ENCODE data around the gene CDC45.

CDC45 gene

GRCh38 chr22:19515654-19516377, 36.1 kb downstream of the CDC45 start:
- DNase-seq (ENCODE audit: low spot score), result no peak

DNA sequence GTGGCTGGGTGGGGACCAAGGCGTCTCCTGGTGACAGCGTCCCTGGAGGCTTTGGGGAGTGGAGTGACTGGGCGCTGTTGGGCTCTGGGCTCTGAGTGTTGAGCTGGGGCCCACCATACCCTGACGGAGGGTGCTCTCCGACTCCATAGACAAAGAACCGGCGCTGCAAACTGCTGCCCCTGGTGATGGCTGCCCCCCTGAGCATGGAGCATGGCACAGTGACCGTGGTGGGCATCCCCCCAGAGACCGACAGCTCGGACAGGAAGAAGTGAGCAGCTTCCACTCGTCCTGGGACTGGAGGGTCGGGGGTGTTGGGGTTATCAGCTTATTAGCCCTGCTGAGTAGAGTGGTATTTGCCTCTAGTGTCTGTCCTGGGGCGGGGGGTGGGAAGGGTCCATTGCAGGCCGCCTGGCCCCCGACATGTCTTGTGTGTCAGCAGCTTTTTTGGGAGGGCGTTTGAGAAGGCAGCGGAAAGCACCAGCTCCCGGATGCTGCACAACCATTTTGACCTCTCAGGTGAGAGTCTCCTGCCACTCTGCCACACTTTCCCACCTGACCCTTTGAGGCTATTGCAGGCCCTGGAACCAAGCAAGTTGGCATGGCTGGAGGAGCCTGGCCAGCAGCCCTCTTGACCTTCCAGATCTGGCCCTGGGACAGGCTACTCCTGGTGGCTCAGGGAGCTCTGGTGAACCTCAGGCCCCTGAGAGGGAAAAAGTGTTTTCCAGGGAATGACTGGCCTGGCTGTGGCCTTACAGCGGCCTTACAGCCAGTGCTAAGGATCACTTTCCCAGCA, 36.9 kb downstream of the CDC45 start:
- no peak for DNase-seq (ENCODE audit: low spot score)

- no peak for DNase-seq (ENCODE audit: low spot score)
Observed at GRCh38 chr22:19517171-19517500, 37.4 kb downstream of the CDC45 start.

GRCh38 chr22:19517919-19518611, 38.3 kb downstream of the CDC45 start:
- DNase-seq (ENCODE audit: low spot score), result no peak

DNA sequence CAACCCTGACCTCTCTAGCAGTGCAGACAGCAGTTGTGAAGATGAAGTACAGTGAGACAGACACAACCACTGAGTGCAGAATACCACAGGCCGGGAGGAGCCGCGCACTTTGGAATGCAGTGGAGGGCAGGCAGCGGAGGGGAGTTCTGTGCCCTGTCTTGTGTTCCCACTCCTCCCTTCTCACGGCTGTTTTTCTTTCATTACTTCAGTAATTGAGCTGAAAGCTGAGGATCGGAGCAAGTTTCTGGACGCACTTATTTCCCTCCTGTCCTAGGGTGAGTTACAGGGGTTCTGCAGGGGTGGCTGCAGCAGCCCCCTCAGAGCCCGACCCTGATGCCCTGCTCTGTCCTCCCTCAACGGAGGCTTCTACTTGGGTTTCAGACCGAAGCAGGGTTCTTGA, 38.9 kb downstream of the CDC45 start:
- DNase-seq (ENCODE audit: low spot score), result no peak

- DNase-seq (ENCODE audit: low spot score), result no peak
Observed at GRCh38 chr22:19519041-19519926, 39.6 kb downstream of the CDC45 start.

DNA sequence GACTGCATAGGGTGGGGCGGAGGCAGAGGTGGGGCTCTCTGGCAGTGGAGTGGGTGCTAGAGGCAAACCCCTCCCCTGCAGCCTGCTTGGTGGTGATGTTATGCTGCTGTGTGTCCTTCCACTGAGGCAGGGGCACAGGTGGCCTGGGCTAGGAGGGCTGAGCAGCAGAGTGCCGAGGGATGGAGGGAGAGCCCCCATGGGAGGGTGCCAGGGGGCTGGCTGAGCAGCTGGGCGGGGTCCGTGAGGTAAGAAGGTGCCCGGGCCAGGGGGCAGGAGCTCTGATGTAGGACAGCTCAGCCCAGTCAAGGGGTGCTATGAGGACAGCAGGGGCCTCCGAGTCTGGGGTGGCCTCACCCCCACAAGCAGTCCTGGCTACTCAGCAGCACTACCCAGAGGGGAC, 40.3 kb downstream of the CDC45 start:
- no peak for DNase-seq (ENCODE audit: low spot score)

DNA sequence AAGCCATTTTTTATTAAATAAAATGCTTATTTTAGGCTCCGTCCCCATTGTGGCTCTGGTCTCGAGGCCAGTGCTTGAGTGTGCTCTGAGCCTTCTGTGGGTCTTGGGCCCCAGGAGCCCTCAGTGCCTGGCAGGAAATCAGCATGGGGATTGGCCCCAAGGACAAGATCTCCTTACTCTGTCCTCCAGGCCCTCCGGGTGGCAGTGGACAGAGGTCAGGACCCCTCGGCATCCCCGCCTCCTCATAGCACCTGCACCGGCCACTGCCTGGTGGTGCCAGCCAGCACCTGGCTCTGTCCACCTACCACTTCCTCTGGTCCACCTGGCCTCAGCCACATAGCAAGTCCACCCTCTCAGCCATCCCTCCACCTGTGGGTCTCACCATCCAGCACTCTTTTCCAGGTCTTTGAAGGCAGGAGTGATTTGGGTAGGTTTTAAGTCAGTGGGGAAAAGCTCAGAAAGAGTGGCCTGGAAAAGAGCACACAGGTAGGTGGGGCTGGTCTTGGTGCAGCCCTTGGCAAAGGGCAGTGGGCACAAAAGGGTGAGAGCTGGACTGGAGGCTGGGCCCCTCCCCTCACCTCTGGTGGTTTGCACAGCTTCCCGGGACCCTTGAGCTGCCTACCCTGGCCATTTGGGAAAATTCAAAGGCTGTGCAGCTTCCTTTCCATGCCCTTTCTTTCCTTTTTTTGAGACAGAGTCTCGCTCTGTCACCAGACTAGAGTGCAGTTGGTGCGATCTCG, 41.0 kb downstream of the CDC45 start:
- no peak for DNase-seq (ENCODE audit: low spot score)

- DNase-seq (ENCODE audit: low spot score), result no peak
Observed at GRCh38 chr22:19522190-19522880, 42.6 kb downstream of the CDC45 start.

GRCh38 chr22:19522881-19523239, 43.1 kb downstream of the CDC45 start:
- no peak for DNase-seq (ENCODE audit: low spot score)

GRCh38 chr22:19523240-19524169, 43.8 kb downstream of the CDC45 start:
- DNase-seq (ENCODE audit: low spot score), result no peak

DNA sequence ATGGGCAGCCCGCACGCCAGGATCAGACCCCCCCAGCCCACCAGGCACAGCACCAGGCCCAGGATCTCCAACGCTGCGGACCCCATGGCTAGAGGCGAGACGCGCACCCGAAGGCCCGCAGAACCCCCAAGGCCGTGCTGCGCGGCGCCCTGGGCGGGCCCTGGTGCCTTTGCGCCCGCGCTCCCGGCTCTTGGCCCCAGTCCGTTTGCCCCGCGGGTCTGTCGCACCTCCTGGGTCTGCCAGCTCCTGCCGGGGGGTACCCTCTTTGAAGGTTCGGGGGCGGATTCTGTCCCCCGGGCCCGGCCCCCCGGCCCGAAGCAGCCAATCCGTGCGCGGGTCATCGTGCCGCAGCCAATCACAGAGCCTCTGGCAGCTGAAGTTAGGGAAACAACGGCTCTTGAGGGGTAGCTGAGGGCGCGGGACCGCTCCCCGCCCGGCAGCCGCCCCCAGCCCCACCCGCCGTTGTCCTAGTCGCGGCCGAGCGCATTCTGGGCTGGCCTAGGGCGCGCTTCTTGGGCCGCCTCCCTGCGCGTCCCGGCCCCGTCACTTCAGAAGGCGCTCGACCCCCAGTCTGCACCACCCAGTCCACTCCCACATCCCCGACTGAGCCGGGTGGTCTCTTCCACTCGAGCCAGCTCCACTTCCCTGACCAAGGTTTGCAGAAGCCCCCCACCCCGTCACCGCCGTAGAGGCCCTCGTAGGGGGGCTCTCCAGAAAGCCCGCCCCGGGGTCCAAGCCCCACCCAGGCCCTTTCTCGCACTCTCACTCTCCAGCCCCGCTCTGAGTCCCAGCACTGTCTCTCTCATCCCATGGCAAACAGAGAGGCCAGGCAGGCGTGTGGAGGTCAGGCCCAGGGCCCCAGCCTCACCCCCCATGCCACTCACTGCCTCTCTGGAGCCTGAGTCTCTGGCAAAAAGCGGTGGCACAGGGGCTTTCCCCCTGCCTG, 44.7 kb downstream of the CDC45 start, which contains the start of gene CLDN5:
Gene CLDN5, minus strand, starts transcription at position 241 of the 946 bp plus-strand sequence. Its CDS starts 155 bp downstream, at position 86.
- DNase-seq (ENCODE audit: low spot score), result peak; percentile 54

- no peak for DNase-seq (ENCODE audit: low spot score)
Observed at GRCh38 chr22:19525116-19525660, 45.5 kb downstream of the CDC45 start.

- DNase-seq (ENCODE audit: low spot score), result no peak
Observed at GRCh38 chr22:19525666-19526065, 45.9 kb downstream of the CDC45 start.

DNA sequence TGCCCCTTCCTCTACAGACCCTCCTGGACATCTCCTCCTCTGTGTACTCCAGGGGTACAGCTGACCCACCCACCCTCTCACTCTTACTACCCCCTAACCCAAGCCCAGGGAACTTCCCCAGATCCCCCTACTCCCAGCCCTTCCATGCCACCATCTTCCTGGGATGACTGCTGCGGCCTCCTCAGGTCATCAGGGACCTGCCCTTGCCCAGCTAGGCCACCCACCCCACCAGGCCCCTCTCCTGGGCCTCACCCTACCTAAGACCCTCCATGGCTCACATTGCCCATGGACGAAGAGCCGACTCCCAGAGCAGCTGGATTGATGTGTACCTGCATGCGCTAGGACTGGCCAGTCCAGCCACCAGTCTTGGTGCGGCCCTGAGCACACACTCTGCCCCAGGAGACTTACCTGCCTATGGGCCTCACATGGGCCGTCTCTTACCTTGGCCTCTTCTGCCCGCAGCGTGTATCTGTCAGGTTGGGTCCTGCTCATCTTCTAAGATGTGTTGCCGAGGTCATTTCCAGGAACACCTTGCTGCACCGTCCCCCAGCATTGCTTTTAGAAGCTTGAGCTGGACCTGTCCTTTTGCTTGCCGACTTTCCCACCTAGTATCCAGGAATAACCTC, 46.5 kb downstream of the CDC45 start:
- no peak for DNase-seq (ENCODE audit: low spot score)

DNA sequence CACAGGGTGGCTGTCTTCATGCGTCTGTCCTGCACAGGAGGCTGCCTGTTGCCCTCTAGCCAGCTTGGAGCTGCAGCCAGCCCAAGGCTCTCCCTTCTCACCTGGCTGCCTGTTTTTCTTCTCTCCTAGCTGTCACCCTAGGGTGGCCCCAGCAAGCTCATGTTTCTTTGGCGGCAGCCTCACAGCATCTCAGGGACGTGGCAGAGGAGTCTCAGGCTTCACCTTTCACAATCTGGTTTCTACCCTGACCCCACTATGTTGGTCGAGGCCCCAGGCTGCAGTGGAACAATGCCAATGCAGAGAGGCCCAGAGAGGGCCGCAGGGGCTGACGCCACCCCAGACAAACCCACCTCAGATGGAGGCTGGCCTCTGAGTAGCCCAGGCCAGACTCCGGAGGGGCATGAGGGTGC, 47.0 kb downstream of the CDC45 start:
- DNase-seq (ENCODE audit: low spot score), result no peak

GRCh38 chr22:19527321-19527721, 47.6 kb downstream of the CDC45 start:
- no peak for DNase-seq (ENCODE audit: low spot score)

Measured in hepatic stellate cell (primary cell).